ENCODE data around the gene DOCK2.
"Not testable (repeated sequence)": the region's sequence is repeated elsewhere in the genome, so short reads cannot be mapped to it uniquely, and the experiment has no call there.

Gene DOCK2

GRCh38 chr5:169748174-169748573, 111.1 kb downstream of the DOCK2 start:
- no peak overlapping the region for H3K23ac ChIP-seq (ENCODE audit: low read depth, low read length, poor library complexity)
- H3K9ac ChIP-seq (ENCODE audit: low read depth, low read length, poor library complexity) = no peak overlapping the region
- H2BK15ac ChIP-seq (ENCODE audit: low read length) = no peak overlapping the region
- DNase-seq (ENCODE audit: low spot score) = no peak
- no peak overlapping the region for H4K8ac ChIP-seq (ENCODE audit: low read depth, low read length)
- no peak overlapping the region for H3K18ac ChIP-seq (ENCODE audit: low read length)
- H4K91ac ChIP-seq (ENCODE audit: low read depth, low read length, poor library complexity) = no peak overlapping the region
- no peak overlapping the region for H2BK5ac ChIP-seq (ENCODE audit: low read length)
- peaks cover 0 to 3% (median 0%) of the 10 kb centered on the region in 3 experiments for H3K27me3 ChIP-seq (ENCODE audit: control insufficient read depth in 3 of 3, insufficient read depth in 3 of 3, low read depth in 1 of 3, low read length in 3 of 3)
- WGBS, 2 donors (ENCODE audit: extremely low coverage in 2 of 2, insufficient read length in 2 of 2, insufficient replicate concordance in 1 of 2) = no CpG with 5 or more reads among the region's 3 CpGs
- no peaks in the 10 kb centered on the region for H3K4me1 ChIP-seq (ENCODE audit: control insufficient read depth in 2 of 2, insufficient read depth in 1 of 2, low read depth in 1 of 2, low read length in 2 of 2)
- H3K79me1 ChIP-seq (ENCODE audit: low read depth, low read length) = no peaks in the 10 kb centered on the region
- H2AFZ ChIP-seq (ENCODE audit: low read length) = no peak overlapping the region
- H3K4me2 ChIP-seq (ENCODE audit: insufficient read depth, low read length, poor library complexity, severe bottlenecking) = no peak overlapping the region
- H2AK5ac ChIP-seq (ENCODE audit: low read depth, low read length) = no peak overlapping the region
- no peak overlapping the region for H3K27ac ChIP-seq (replicated peaks; ENCODE audit: low read length)
- no peak overlapping the region for H3K14ac ChIP-seq (ENCODE audit: low read length)
- no peak overlapping the region for H2BK12ac ChIP-seq (ENCODE audit: low read length)
- H3K9me3 ChIP-seq (replicated peaks in 1 of 2; ENCODE audit: control insufficient read depth in 2 of 2, insufficient read depth in 1 of 2, low read depth in 1 of 2, low read length in 2 of 2) = no peaks in the 10 kb centered on the region
- no peak overlapping the region for H2BK120ac ChIP-seq (ENCODE audit: low read depth, low read length)
- H3K36me3 ChIP-seq (replicated peaks in 1 of 2; ENCODE audit: control insufficient read depth in 2 of 2, insufficient read depth in 2 of 2, low read length in 2 of 2) = no peaks in the 10 kb centered on the region
- no peak overlapping the region for H3K4ac ChIP-seq (ENCODE audit: low read length)
- no peak overlapping the region for H3K4me3 ChIP-seq (ENCODE audit: low read length in 2 of 2)

- Histone ChIP-seq H3K4me1 (ENCODE audit: control insufficient read depth in 2 of 2, insufficient read depth in 1 of 2, low read depth in 1 of 2, low read length in 2 of 2) (no peaks in the 10 kb centered on the region), H3K9ac (ENCODE audit: low read depth, low read length, poor library complexity) (no peak overlapping the region), H2AFZ (ENCODE audit: low read length) (no peak overlapping the region)
Measured at GRCh38 chr5:169749295-169749694, 112.2 kb downstream of the DOCK2 start.

GRCh38 chr5:169751490-169751889, 114.4 kb downstream of the DOCK2 start:
- no peak overlapping the region for H3K23ac ChIP-seq (ENCODE audit: low read depth, low read length, poor library complexity)
- no peaks in the 10 kb centered on the region for H3K9me3 ChIP-seq (replicated peaks in 1 of 2; ENCODE audit: control insufficient read depth in 2 of 2, insufficient read depth in 1 of 2, low read depth in 1 of 2, low read length in 2 of 2)
- H3K27ac ChIP-seq (replicated peaks; ENCODE audit: low read length) = no peak overlapping the region
- H2AK5ac ChIP-seq (ENCODE audit: low read depth, low read length) = no peak overlapping the region
- H2AFZ ChIP-seq (ENCODE audit: low read length) = no peak overlapping the region
- H4K91ac ChIP-seq (ENCODE audit: low read depth, low read length, poor library complexity) = no peak overlapping the region
- H3K4me1 ChIP-seq (ENCODE audit: control insufficient read depth in 2 of 2, insufficient read depth in 1 of 2, low read depth in 1 of 2, low read length in 2 of 2) = no peaks in the 10 kb centered on the region
- no CpG with 5 or more reads among the region's 4 CpGs for WGBS, 2 donors (ENCODE audit: extremely low coverage in 2 of 2, insufficient read length in 2 of 2, insufficient replicate concordance in 1 of 2)
- no peak overlapping the region for H3K4ac ChIP-seq (ENCODE audit: low read length)
- no peak for DNase-seq (ENCODE audit: low spot score)
- no peak overlapping the region for H2BK120ac ChIP-seq (ENCODE audit: low read depth, low read length)
- no peak overlapping the region for H3K4me2 ChIP-seq (ENCODE audit: insufficient read depth, low read length, poor library complexity, severe bottlenecking)
- H3K14ac ChIP-seq (ENCODE audit: low read length) = no peak overlapping the region
- H2BK5ac ChIP-seq (ENCODE audit: low read length) = no peak overlapping the region
- no peak overlapping the region for H3K18ac ChIP-seq (ENCODE audit: low read length)
- no peak overlapping the region for H3K9ac ChIP-seq (ENCODE audit: low read depth, low read length, poor library complexity)
- no peak overlapping the region for H4K8ac ChIP-seq (ENCODE audit: low read depth, low read length)
- H3K79me1 ChIP-seq (ENCODE audit: low read depth, low read length) = no peaks in the 10 kb centered on the region
- no peak overlapping the region for H2BK15ac ChIP-seq (ENCODE audit: low read length)
- no peaks in the 10 kb centered on the region for H3K36me3 ChIP-seq (replicated peaks in 1 of 2; ENCODE audit: control insufficient read depth in 2 of 2, insufficient read depth in 2 of 2, low read length in 2 of 2)
- H2BK12ac ChIP-seq (ENCODE audit: low read length) = no peak overlapping the region
- no peak overlapping the region for H3K4me3 ChIP-seq (ENCODE audit: low read length in 2 of 2)
- peaks cover 0 to 3% (median 0%) of the 10 kb centered on the region in 3 experiments for H3K27me3 ChIP-seq (ENCODE audit: control insufficient read depth in 3 of 3, insufficient read depth in 3 of 3, low read depth in 1 of 3, low read length in 3 of 3)

More at GRCh38 chr5:169749295-169749694, 112.2 kb downstream of the DOCK2 start:
- no CpG with 5 or more reads among the region's 3 CpGs for WGBS, 2 donors (ENCODE audit: extremely low coverage in 2 of 2, insufficient read length in 2 of 2, insufficient replicate concordance in 1 of 2)
- no peak overlapping the region for H2BK15ac ChIP-seq (ENCODE audit: low read length)
- H3K4ac ChIP-seq (ENCODE audit: low read length) = no peak overlapping the region
- H3K18ac ChIP-seq (ENCODE audit: low read length) = no peak overlapping the region
- no peak for DNase-seq (ENCODE audit: low spot score)
- H3K14ac ChIP-seq (ENCODE audit: low read length) = no peak overlapping the region
- H2BK120ac ChIP-seq (ENCODE audit: low read depth, low read length) = no peak overlapping the region
- no peak overlapping the region for H3K4me3 ChIP-seq (ENCODE audit: low read length in 2 of 2)
- no peak overlapping the region for H2BK5ac ChIP-seq (ENCODE audit: low read length)
- no peak overlapping the region for H2BK12ac ChIP-seq (ENCODE audit: low read length)
- no peaks in the 10 kb centered on the region for H3K79me1 ChIP-seq (ENCODE audit: low read depth, low read length)
- H3K9me3 ChIP-seq (replicated peaks in 1 of 2; ENCODE audit: control insufficient read depth in 2 of 2, insufficient read depth in 1 of 2, low read depth in 1 of 2, low read length in 2 of 2) = no peaks in the 10 kb centered on the region
- H4K8ac ChIP-seq (ENCODE audit: low read depth, low read length) = no peak overlapping the region
- no peak overlapping the region for H2AK5ac ChIP-seq (ENCODE audit: low read depth, low read length)
- H4K91ac ChIP-seq (ENCODE audit: low read depth, low read length, poor library complexity) = no peak overlapping the region
- no peak overlapping the region for H3K4me2 ChIP-seq (ENCODE audit: insufficient read depth, low read length, poor library complexity, severe bottlenecking)
- peaks cover 0 to 3% (median 0%) of the 10 kb centered on the region in 3 experiments for H3K27me3 ChIP-seq (ENCODE audit: control insufficient read depth in 3 of 3, insufficient read depth in 3 of 3, low read depth in 1 of 3, low read length in 3 of 3)
- H3K27ac ChIP-seq (replicated peaks; ENCODE audit: low read length) = no peak overlapping the region
- H3K36me3 ChIP-seq (replicated peaks in 1 of 2; ENCODE audit: control insufficient read depth in 2 of 2, insufficient read depth in 2 of 2, low read length in 2 of 2) = no peaks in the 10 kb centered on the region
- H3K23ac ChIP-seq (ENCODE audit: low read depth, low read length, poor library complexity) = no peak overlapping the region

GRCh38 chr5:169752566-169752965, 115.5 kb downstream of the DOCK2 start:
- H2BK15ac ChIP-seq (ENCODE audit: low read length); H3K23ac ChIP-seq (ENCODE audit: low read depth, low read length, poor library complexity); H3K27ac ChIP-seq (replicated peaks; ENCODE audit: low read length); H3K4me2 ChIP-seq (ENCODE audit: insufficient read depth, low read length, poor library complexity, severe bottlenecking); H3K4ac ChIP-seq (ENCODE audit: low read length); H3K27me3 ChIP-seq (ENCODE audit: control insufficient read depth in 3 of 3, insufficient read depth in 3 of 3, low read depth in 1 of 3, low read length in 3 of 3); H3K9ac ChIP-seq (ENCODE audit: low read depth, low read length, poor library complexity); H3K4me1 ChIP-seq (ENCODE audit: control insufficient read depth in 2 of 2, insufficient read depth in 1 of 2, low read depth in 1 of 2, low read length in 2 of 2); H4K8ac ChIP-seq (ENCODE audit: low read depth, low read length); H2BK5ac ChIP-seq (ENCODE audit: low read length); H3K4me3 ChIP-seq (ENCODE audit: low read length in 2 of 2); DNase-seq (ENCODE audit: low spot score); H2AK5ac ChIP-seq (ENCODE audit: low read depth, low read length); H3K14ac ChIP-seq (ENCODE audit: low read length); H2AFZ ChIP-seq (ENCODE audit: low read length); H3K79me1 ChIP-seq (ENCODE audit: low read depth, low read length); H2BK120ac ChIP-seq (ENCODE audit: low read depth, low read length); H2BK12ac ChIP-seq (ENCODE audit: low read length); H3K9me3 ChIP-seq (replicated peaks in 1 of 2; ENCODE audit: control insufficient read depth in 2 of 2, insufficient read depth in 1 of 2, low read depth in 1 of 2, low read length in 2 of 2); H3K36me3 ChIP-seq (replicated peaks in 1 of 2; ENCODE audit: control insufficient read depth in 2 of 2, insufficient read depth in 2 of 2, low read length in 2 of 2); H3K18ac ChIP-seq (ENCODE audit: low read length); H4K91ac ChIP-seq (ENCODE audit: low read depth, low read length, poor library complexity): not testable (repeated sequence)
- WGBS, 2 donors (ENCODE audit: extremely low coverage in 2 of 2, insufficient read length in 2 of 2, insufficient replicate concordance in 1 of 2) = no CpG with 5 or more reads among the region's 10 CpGs

Data from neuronal stem cell (in vitro differentiated cells).